H1 (cell line): Measurements from ENCODE around the gene WDR5. TPM values are rescaled to one million over a fixed set of nuclear protein-coding genes. Genes with fewer than 3 reads are reported as not detected.

Source experiments
- CTCF ChIA-PET: fragments of 300-600 bp; sonication (Branson Sonifier 250); formaldehyde crosslinking; loops from one replicate; lab custom pipeline; 2021; ENCODE audit not compliant: partially characterized antibody; lab: Charles Lee
- POLR2A ChIA-PET: fragments of 300-600 bp; sonication (Branson Sonifier 250); formaldehyde crosslinking; loops from one replicate; lab custom pipeline; 2021; ENCODE audit warnings: inconsistent platforms; ENCODE audit not compliant: partially characterized antibody; lab: Charles Lee
- DNase-seq, 2 experiments: peaks; one replicate each; pipeline versions ENCODE4 v3.0.0 to v3.0.0-alpha.2; 2010 to 2022; ENCODE audit warnings: low spot score in 2 of 2, low read depth in 1 of 2, mixed read lengths in 1 of 2
- FAIRE-seq: peaks from 2 replicates; lab custom pipeline; 2011; peaks lifted over from hg19 to GRCh38; lab: Jason Lieb, UNC
- H2AFZ ChIP-seq: 2 replicates; pipeline ENCODE4 v1.8.1; 2012; ENCODE audit warnings: low read length, inconsistent platforms
- H2AK5ac ChIP-seq: 2 replicates; pipeline ENCODE4 v1.6.1; 2013; ENCODE audit warnings: low read depth, low read length
- H2BK120ac ChIP-seq: replicated peaks from 2 replicates; pipeline ENCODE3; 2013; ENCODE audit warnings: low read depth, low read length, inconsistent platforms
- H2BK12ac ChIP-seq: 2 replicates; pipeline ENCODE4 v1.6.1; 2013; ENCODE audit warnings: low read depth, low read length
- H2BK15ac ChIP-seq: 2 replicates; pipeline ENCODE4 v1.6.1; 2013; ENCODE audit warnings: low read length
- H2BK20ac ChIP-seq: 2 replicates; pipeline ENCODE4 v1.6.1; 2013; ENCODE audit warnings: low read length
- H2BK5ac ChIP-seq: 2 replicates; pipeline ENCODE4 v1.6.1; 2013; ENCODE audit warnings: low read depth, low read length
- H3K14ac ChIP-seq: 2 replicates; pipeline ENCODE4 v1.6.1; 2013; ENCODE audit warnings: inconsistent platforms; ENCODE audit not compliant: insufficient read length
- H3K18ac ChIP-seq: 2 replicates; pipeline ENCODE4 v1.6.1; 2013; ENCODE audit warnings: low read length; ENCODE audit errors: extremely low read depth
- H3K23ac ChIP-seq: 2 replicates; pipeline ENCODE4 v1.6.1; 2013; ENCODE audit warnings: inconsistent platforms; ENCODE audit not compliant: insufficient read length
- H3K23me2 ChIP-seq: 2 replicates; pipeline ENCODE4 v1.6.1; 2013; ENCODE audit warnings: low read depth, low read length
- H3K27ac ChIP-seq: 2 replicates; pipeline ENCODE4 v1.6.1; 2011; ENCODE audit warnings: low read depth, low read length, inconsistent platforms
- H3K27me3 ChIP-seq, 4 experiments: replicated peaks in 1 of 4; 1 replicate in 1 of 4; 2 replicates in 3 of 4; pipeline versions ENCODE4 v1.6.1 to v1.8.1; 2011 to 2013; ENCODE audit warnings: low read length in 3 of 4, mild to moderate bottlenecking in 3 of 4, inconsistent platforms in 2 of 4, mixed read lengths in 2 of 4, moderate library complexity in 1 of 4; ENCODE audit not compliant: control insufficient read depth in 3 of 4, insufficient read depth in 3 of 4; ENCODE audit errors: extremely low read depth in 1 of 4
- H3K36me3 ChIP-seq, 4 experiments: 2 replicates each; pipeline versions ENCODE4 v1.6.1 to v1.8.1; 2011 to 2013; ENCODE audit warnings: mild to moderate bottlenecking in 4 of 4, low read length in 3 of 4, moderate library complexity in 2 of 4, control low read depth in 1 of 4, inconsistent platforms in 1 of 4; ENCODE audit not compliant: insufficient read depth in 4 of 4, control insufficient read depth in 2 of 4
- H3K4ac ChIP-seq: replicated peaks from 2 replicates; pipeline ENCODE3; 2013; ENCODE audit warnings: low read length, low read depth, mixed read lengths, inconsistent platforms; ENCODE audit not compliant: insufficient read length
- H3K4me1 ChIP-seq, 4 experiments: replicated peaks in 1 of 4; 1 replicate in 1 of 4; 2 replicates in 3 of 4; pipeline versions ENCODE4 v1.6.1 to v1.8.1; 2011 to 2013; ENCODE audit warnings: low read length in 3 of 4, inconsistent platforms in 2 of 4, mixed read lengths in 1 of 4; ENCODE audit not compliant: insufficient read depth in 4 of 4, control insufficient read depth in 3 of 4
- H3K4me2 ChIP-seq, 2 experiments: 2 replicates each; pipeline versions ENCODE4 v1.6.1 to v1.8.1; 2011 to 2013; ENCODE audit warnings: low read depth in 2 of 2, low read length in 2 of 2, control low read depth in 1 of 2, inconsistent platforms in 1 of 2, mild to moderate bottlenecking in 1 of 2; ENCODE audit not compliant: insufficient read depth in 1 of 2
- H3K4me3 ChIP-seq, 4 experiments: fragments of 200-600, 300-600 bp in 1 of 4; sonication (generic), shearing (Covaris generic), sonication (Bioruptor Twin) in 1 of 4; 2 replicates each; pipeline versions ENCODE4 v1.5.1 to v1.8.1; 2011 to 2016; ENCODE audit warnings: low read length in 4 of 4, low read depth in 3 of 4, control low read depth in 2 of 4, inconsistent platforms in 2 of 4, mild to moderate bottlenecking in 2 of 4, mixed read lengths in 1 of 4, moderate library complexity in 1 of 4; ENCODE audit not compliant: insufficient read depth in 2 of 4; ENCODE audit errors: extremely low read depth in 1 of 4
- H3K56ac ChIP-seq: replicated peaks from 2 replicates; pipeline ENCODE3; 2013; ENCODE audit warnings: low read depth, mild to moderate bottlenecking, mixed read lengths, low read length, inconsistent platforms; ENCODE audit not compliant: insufficient read length
- H3K79me1 ChIP-seq: 2 replicates; pipeline ENCODE4 v1.6.1; 2013; ENCODE audit warnings: low read depth, low read length, control low read depth
- H3K79me2 ChIP-seq, 2 experiments: 2 replicates each; pipeline versions ENCODE4 v1.6.1 to v1.8.1; 2012 to 2013; ENCODE audit warnings: low read length in 2 of 2, mild to moderate bottlenecking in 2 of 2, inconsistent platforms in 1 of 2; ENCODE audit not compliant: insufficient read depth in 2 of 2, control insufficient read depth in 1 of 2
- H3K9ac ChIP-seq, 4 experiments: replicated peaks in 1 of 4; 1 replicate in 1 of 4; 2 replicates in 3 of 4; pipeline versions ENCODE4 v1.6.1 to v1.8.1; 2011 to 2013; ENCODE audit warnings: low read depth in 3 of 4, low read length in 3 of 4, control low read depth in 2 of 4, mild to moderate bottlenecking in 2 of 4, moderate library complexity in 2 of 4, inconsistent platforms in 1 of 4; ENCODE audit errors: extremely low read depth in 1 of 4
- H3K9me3 ChIP-seq, 2 experiments: 2 replicates each; pipeline versions ENCODE4 v1.6.1 to v1.8.1; 2012 to 2013; ENCODE audit warnings: mild to moderate bottlenecking in 2 of 2, moderate library complexity in 2 of 2, control low read depth in 1 of 2, inconsistent platforms in 1 of 2, low read depth in 1 of 2, low read length in 1 of 2, mixed read lengths in 1 of 2; ENCODE audit not compliant: insufficient read depth in 2 of 2
- H4K20me1 ChIP-seq, 2 experiments: replicated peaks in 1 of 2; 2 replicates each; pipeline versions ENCODE3 to v1.8.1; 2011 to 2013; ENCODE audit warnings: inconsistent platforms in 2 of 2, low read length in 2 of 2, mild to moderate bottlenecking in 1 of 2; ENCODE audit not compliant: insufficient read depth in 2 of 2, control insufficient read depth in 1 of 2
- H4K5ac ChIP-seq: 2 replicates; pipeline ENCODE4 v1.6.1; 2013; ENCODE audit warnings: low read length, low read depth, mixed read lengths, inconsistent platforms; ENCODE audit not compliant: insufficient read length
- H4K8ac ChIP-seq: 2 replicates; pipeline ENCODE4 v1.8.0; 2013; ENCODE audit warnings: mild to moderate bottlenecking, moderate library complexity, low read length, inconsistent platforms; ENCODE audit not compliant: insufficient read depth; ENCODE audit errors: extremely low read depth
- H4K91ac ChIP-seq: replicated peaks from 2 replicates; pipeline ENCODE3; 2013; ENCODE audit warnings: low read length, mixed read lengths, inconsistent platforms; ENCODE audit not compliant: insufficient read length
- KDM4A ChIP-seq: IDR thresholded peaks from one replicate; pipeline ENCODE4 v1.7.1; 2012; ENCODE audit warnings: low read depth, mild to moderate bottlenecking, moderate library complexity, low read length, inconsistent platforms; ENCODE audit not compliant: severe bottlenecking
- RNF2 ChIP-seq: fragments of 200-900, 300-1000 bp; sonication (generic); IDR thresholded peaks from 2 replicates; pipeline ENCODE4 v1.7.1; 2016; ENCODE audit warnings: borderline replicate concordance, low read depth, mild to moderate bottlenecking, antibody characterized with exemption, low read length; ENCODE audit not compliant: poor library complexity, severe bottlenecking; ENCODE audit errors: missing control alignments
- ZNF274 ChIP-seq: IDR thresholded peaks from 2 replicates; pipeline ENCODE4 v1.7.0; 2012; ENCODE audit warnings: low read length, borderline replicate concordance; ENCODE audit errors: extremely low read depth
- WGBS, 2 experiments: shearing (Covaris generic) in 1 of 2; methylation state at CpG; one replicate each; pipeline versions ENCODE4 v1.1.6 to v1.1.7; 2013 to 2015; ENCODE audit warnings: low lambda C conversion rate in 2 of 2, mixed read lengths in 2 of 2, inconsistent platforms in 1 of 2, low coverage in 1 of 2, missing lambda C conversion rate in 1 of 2; ENCODE audit not compliant: insufficient replicate concordance in 2 of 2, insufficient coverage in 1 of 2, insufficient read length in 1 of 2; ENCODE audit errors: extremely low coverage in 1 of 2, missing lambda C conversion rate in 1 of 2; 5-methylcytosine and 5-hydroxymethylcytosine counted together
- polyA plus RNA-seq, 7 experiments: library from polyadenylated mRNA; depleted of rRNA in 3 of 7; stranded (reverse) in 5 of 7; unstranded in 2 of 7; fragments of >200 nt in 5 of 7; fragments of 200-250 nt in 2 of 7; gene quantifications; 1 replicate in 5 of 7; 2 replicates in 1 of 7; 4 replicates in 1 of 7; pipeline versions ENCODE4 v1.2.1 to v1.2.3, GENCODE V29; 2011 to 2013; ENCODE audit warnings: missing spikeins in 2 of 7, mixed read lengths in 2 of 7
- total RNA-seq: library from RNA; stranded (reverse); fragmentation: NEBNext Ultra II Directional; extraction: Animal tissue kit (Norgen Biotek cat#: 25700); gene quantifications from 2 replicates; pipeline ENCODE4 v1.2.1, GENCODE V29; 2021

Gene WDR5
- total and polyA plus RNA-seq, 2 of the 8 experiments (the other 6 are each of a cell fraction or from before 2014, with no cell fraction given): 38.4 to 68.1 TPM

- FAIRE-seq (no peak), DNase-seq (no peak)
- H4K5ac ChIP-seq: no peak overlapping the region
- peaks cover 0 to 7% of the 10 kb centered on the region in 2 experiments for H4K20me1 ChIP-seq
- H2BK12ac ChIP-seq: no peak overlapping the region
- H2BK120ac ChIP-seq: no peak overlapping the region
- H2BK5ac ChIP-seq: no peak overlapping the region
- ChIA-PET POLR2A (interaction anchor here (0.6 kb wide), 1 partner anchor 1868 kb away, joined by 3 read pairs; no protein-coding TSS in a partner anchor), CTCF (interaction anchor here (1.0 to 3.5 kb wide), 8 partner anchors 13 to 257 kb away, joined by 3 to 10 read pairs (median 4); partner anchors contain the start of gene RNU6ATAC)
- H3K9ac ChIP-seq: no peak overlapping the region
- WGBS, 2 experiments: 83% methylated on average over 8 of the region's 8 CpGs; no CpG with 5 or more reads in 1 of the 2 experiments
- peaks cover 0 to 17% (median 4%) of the 10 kb centered on the region in 4 experiments; a peak in 4 of 7 replicates for H3K4me1 ChIP-seq
- no peak overlapping the region for H3K23ac ChIP-seq
- H3K4me3 ChIP-seq: no peak overlapping the region
- H3K14ac ChIP-seq: no peak overlapping the region
- no peak overlapping the region for H3K18ac ChIP-seq
- H2AK5ac ChIP-seq: no peak overlapping the region
- H2BK15ac ChIP-seq: no peak overlapping the region
- no peak overlapping the region for H2BK20ac ChIP-seq
- no peak overlapping the region for H3K4me2 ChIP-seq
- H3K79me2 ChIP-seq: no peaks in the 10 kb centered on the region
- H3K4ac ChIP-seq: no peak overlapping the region
- H3K9me3 ChIP-seq: no peaks in the 10 kb centered on the region
- no peak overlapping the region for H4K8ac ChIP-seq
- no peaks in the 10 kb centered on the region; a peak in 2 of 8 replicates for H3K36me3 ChIP-seq
- H3K27ac ChIP-seq: no peak overlapping the region
- H3K56ac ChIP-seq: no peak overlapping the region
- H3K27me3 ChIP-seq: peaks cover 0 to 6% (median 2%) of the 10 kb centered on the region in 4 experiments; a peak in 4 of 7 replicates
- 0 out of 2 replicates have a peak, but pooled peaks cover 2% of the 10 kb centered on the region for H3K79me1 ChIP-seq
- no peak overlapping the region for H4K91ac ChIP-seq
- H2AFZ ChIP-seq: no peak overlapping the region
- H3K23me2 ChIP-seq: peaks cover 10% of the 10 kb centered on the region; the same call in 1 of the 2 replicates
- TF ChIP-seq KDM4A (no peak), RNF2 (no peak), ZNF274 (no peak)
Measured at GRCh38 chr9:134185536-134186011, 49.7 kb downstream of the WDR5 start.
